ENCODE results near the gene RPP25.

Gene RPP25

DNA sequence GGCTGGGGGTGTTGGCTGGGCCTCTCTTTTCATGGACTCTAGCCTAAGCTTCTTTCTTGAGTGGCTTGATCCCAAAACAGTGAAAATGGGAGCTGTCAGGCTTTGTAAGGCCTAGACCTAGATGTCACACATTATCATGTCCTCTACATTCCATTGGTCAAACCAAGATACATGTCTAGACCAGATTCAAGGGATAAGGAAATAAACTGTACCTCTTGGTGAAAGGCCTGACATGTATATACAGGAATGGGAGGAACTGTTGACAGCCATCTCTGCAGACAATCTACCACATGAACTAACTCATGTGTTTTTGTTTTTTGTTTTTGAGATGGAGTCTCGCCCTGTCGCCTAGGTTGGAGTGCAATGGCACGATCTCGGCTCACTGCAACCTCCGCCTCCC, 11.1 kb upstream of the RPP25 start:
- H3K79me2 ChIP-seq (ENCODE audit: insufficient read depth, low read length): no peaks in the 10 kb centered on the region

DNA sequence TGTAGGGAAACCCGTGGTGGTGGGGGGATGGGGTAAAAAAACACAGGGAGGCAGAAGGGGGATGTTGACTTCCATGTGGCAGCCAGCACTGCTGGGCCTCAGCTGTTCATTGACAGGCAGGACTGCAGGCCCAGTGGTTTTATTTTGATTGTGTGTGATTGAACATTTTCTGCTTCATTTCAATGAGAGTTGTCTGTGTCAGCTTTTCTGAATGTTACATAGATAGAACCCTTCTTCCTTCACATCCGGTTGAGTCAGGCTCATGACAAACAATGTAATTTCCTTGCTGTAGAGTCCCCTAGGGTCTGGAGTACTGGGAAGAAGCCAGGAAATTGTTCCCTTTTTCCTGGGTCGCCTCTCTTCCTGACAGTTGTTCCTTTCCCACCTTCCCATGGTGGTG, 8.2 kb upstream of the RPP25 start:
- Histone ChIP-seq H3K4me2 (ENCODE audit: low read length) (no peak overlapping the region), H4K20me1 (ENCODE audit: insufficient read depth, low read length) (no peaks in the 10 kb centered on the region), H3K4me1 (ENCODE audit: insufficient read depth, low read length, severe bottlenecking) (no peaks in the 10 kb centered on the region), H3F3A (ENCODE audit: insufficient read depth, low read length) (no peaks in the 10 kb centered on the region), H3K36me3 (ENCODE audit: insufficient read depth, low read length) (no peaks in the 10 kb centered on the region), H3K79me2 (ENCODE audit: insufficient read depth, low read length) (no peaks in the 10 kb centered on the region), H2AFZ (ENCODE audit: low read length) (no peak overlapping the region), H3K9me2 (ENCODE audit: low read depth, low read length) (no peaks in the 10 kb centered on the region), H3K9ac (ENCODE audit: low read length) (no peak overlapping the region), H3K9me3 (ENCODE audit: low read length) (no peaks in the 10 kb centered on the region), H3K27ac (ENCODE audit: low read depth, low read length, poor library complexity, severe bottlenecking) (no peak overlapping the region), H3K27me3 (ENCODE audit: insufficient read depth, low read length) (no peaks in the 10 kb centered on the region), H3K4me3 (ENCODE audit: low read depth, low read length, poor library complexity, severe bottlenecking) (no peak overlapping the region)
- no peak for TF ChIP-seq EZH2 (IDR thresholded peaks at IDR 0.05; ENCODE audit: borderline replicate concordance, low read length)
- TF ChIP-seq, protein P1, sequence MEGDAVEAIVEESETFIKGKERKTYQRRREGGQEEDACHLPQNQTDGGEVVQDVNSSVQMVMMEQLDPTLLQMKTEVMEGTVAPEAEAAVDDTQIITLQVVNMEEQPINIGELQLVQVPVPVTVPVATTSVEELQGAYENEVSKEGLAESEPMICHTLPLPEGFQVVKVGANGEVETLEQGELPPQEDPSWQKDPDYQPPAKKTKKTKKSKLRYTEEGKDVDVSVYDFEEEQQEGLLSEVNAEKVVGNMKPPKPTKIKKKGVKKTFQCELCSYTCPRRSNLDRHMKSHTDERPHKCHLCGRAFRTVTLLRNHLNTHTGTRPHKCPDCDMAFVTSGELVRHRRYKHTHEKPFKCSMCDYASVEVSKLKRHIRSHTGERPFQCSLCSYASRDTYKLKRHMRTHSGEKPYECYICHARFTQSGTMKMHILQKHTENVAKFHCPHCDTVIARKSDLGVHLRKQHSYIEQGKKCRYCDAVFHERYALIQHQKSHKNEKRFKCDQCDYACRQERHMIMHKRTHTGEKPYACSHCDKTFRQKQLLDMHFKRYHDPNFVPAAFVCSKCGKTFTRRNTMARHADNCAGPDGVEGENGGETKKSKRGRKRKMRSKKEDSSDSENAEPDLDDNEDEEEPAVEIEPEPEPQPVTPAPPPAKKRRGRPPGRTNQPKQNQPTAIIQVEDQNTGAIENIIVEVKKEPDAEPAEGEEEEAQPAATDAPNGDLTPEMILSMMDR (IDR thresholded peaks at IDR 0.05; ENCODE audit: low read length): no peak

More for the DNA sequence above, 11.1 kb upstream of the RPP25 start:
- Histone ChIP-seq H3K4me1 (ENCODE audit: insufficient read depth, low read length, severe bottlenecking) (no peaks in the 10 kb centered on the region), H4K20me1 (ENCODE audit: insufficient read depth, low read length) (no peaks in the 10 kb centered on the region), H3K9me3 (ENCODE audit: low read length) (no peaks in the 10 kb centered on the region), H3K4me3 (ENCODE audit: low read depth, low read length, poor library complexity, severe bottlenecking) (no peak overlapping the region), H3K27me3 (ENCODE audit: insufficient read depth, low read length) (no peaks in the 10 kb centered on the region), H3F3A (ENCODE audit: insufficient read depth, low read length) (no peaks in the 10 kb centered on the region), H2AFZ (ENCODE audit: low read length) (no peak overlapping the region), H3K9me2 (ENCODE audit: low read depth, low read length) (no peaks in the 10 kb centered on the region), H3K27ac (ENCODE audit: low read depth, low read length, poor library complexity, severe bottlenecking) (no peak overlapping the region), H3K36me3 (ENCODE audit: insufficient read depth, low read length) (no peaks in the 10 kb centered on the region), H3K9ac (ENCODE audit: low read length) (no peak overlapping the region), H3K4me2 (ENCODE audit: low read length) (no peak overlapping the region)
- TF ChIP-seq, protein P1 (IDR thresholded peaks at IDR 0.05; ENCODE audit: low read length): no peak
- TF ChIP-seq EZH2 (IDR thresholded peaks at IDR 0.05; ENCODE audit: borderline replicate concordance, low read length): no peak

DNA sequence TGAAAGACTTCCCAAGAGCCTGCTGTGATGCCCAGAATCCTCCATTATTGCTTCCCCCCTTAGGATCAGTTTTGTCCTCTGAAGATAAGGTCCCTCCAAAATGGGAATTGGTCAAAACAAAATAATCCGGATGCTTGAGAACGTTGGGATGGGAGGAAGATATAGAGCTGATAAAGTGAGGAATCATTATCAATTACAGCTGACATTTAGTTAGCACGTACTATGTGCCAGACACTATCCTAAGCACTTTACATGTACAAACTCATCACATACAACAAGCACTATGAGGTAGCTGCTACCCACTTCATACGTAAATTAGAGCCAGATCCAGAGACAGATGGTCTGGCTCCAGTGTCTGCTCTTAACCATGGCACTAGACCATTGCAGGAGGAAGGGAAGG, 6.6 kb upstream of the RPP25 start:
- no peaks in the 10 kb centered on the region for H3K36me3 ChIP-seq (ENCODE audit: insufficient read depth, low read length)
- H3K9ac ChIP-seq (ENCODE audit: low read length): no peak overlapping the region
- H3F3A ChIP-seq (ENCODE audit: insufficient read depth, low read length): no peaks in the 10 kb centered on the region
- no peak overlapping the region for H3K27ac ChIP-seq (ENCODE audit: low read depth, low read length, poor library complexity, severe bottlenecking)
- no peak overlapping the region for H2AFZ ChIP-seq (ENCODE audit: low read length)
- TF ChIP-seq, protein P1 (IDR thresholded peaks at IDR 0.05; ENCODE audit: low read length): no peak
- no peak for TF ChIP-seq EZH2 (IDR thresholded peaks at IDR 0.05; ENCODE audit: borderline replicate concordance, low read length)
- H3K4me2 ChIP-seq (ENCODE audit: low read length): no peak overlapping the region
- no peaks in the 10 kb centered on the region for H3K9me3 ChIP-seq (ENCODE audit: low read length)
- H3K9me2 ChIP-seq (ENCODE audit: low read depth, low read length): no peaks in the 10 kb centered on the region
- no peaks in the 10 kb centered on the region for H4K20me1 ChIP-seq (ENCODE audit: insufficient read depth, low read length)
- H3K27me3 ChIP-seq (ENCODE audit: insufficient read depth, low read length): no peaks in the 10 kb centered on the region
- H3K4me3 ChIP-seq (ENCODE audit: low read depth, low read length, poor library complexity, severe bottlenecking): no peak overlapping the region
- H3K79me2 ChIP-seq (ENCODE audit: insufficient read depth, low read length): no peaks in the 10 kb centered on the region
- H3K4me1 ChIP-seq (ENCODE audit: insufficient read depth, low read length, severe bottlenecking): no peaks in the 10 kb centered on the region

Measured in OCI-LY1 (cell line).